Gastroesophageal sphincter (tissue), 4 donors: ENCODE results near the gene GMEB2. TPM values are rescaled to one million over a fixed set of nuclear protein-coding genes. Genes with fewer than 3 reads are reported as not detected.

ENCODE experiments used
- ATAC-seq: fragments of 150-250 bp; one replicate; pipeline ENCODE4 v1.9.1; 2016; ENCODE audit warnings: mild to moderate bottlenecking, moderate library complexity
- H3K27ac ChIP-seq, 4 donors: fragments of 200-600 bp; sonication (generic) in 3 of 4; 1 replicate in 3 of 4; 2 replicates in 1 of 4; pipeline ENCODE4 v1.5.1; 2016 to 2019
- H3K27me3 ChIP-seq: fragments of 200-600 bp; sonication (generic); one replicate; pipeline ENCODE4 v1.5.1; 2019
- H3K36me3 ChIP-seq, 2 donors: fragments of 200-600 bp; sonication (generic); one replicate each; pipeline ENCODE4 v1.5.1; 2019; ENCODE audit warnings: control low read depth in 1 of 2
- H3K4me1 ChIP-seq, 3 donors: fragments of 200-600 bp; sonication (generic); 1 replicate in 2 of 3; 2 replicates in 1 of 3; pipeline ENCODE4 v1.5.1; 2016 to 2019; ENCODE audit warnings: control low read depth in 2 of 3
- H3K4me3 ChIP-seq, 2 donors: fragments of 200-600 bp; sonication (generic); one replicate each; pipeline ENCODE4 v1.5.1; 2019; ENCODE audit warnings: mild to moderate bottlenecking in 1 of 2, moderate library complexity in 1 of 2
- H3K9me3 ChIP-seq, 3 donors: fragments of 200-600 bp; sonication (generic); one replicate each; pipeline ENCODE4 v1.5.1; 2017 to 2019; ENCODE audit warnings: control low read depth in 2 of 3
- CTCF ChIP-seq, 4 experiments: fragments of 200-600 bp in 2 of 4; fragments of 450-650 bp in 2 of 4; sonication (generic) in 1 of 4; IDR thresholded peaks; one replicate each; pipeline ENCODE4 v1.5.1; 2017 to 2019; ENCODE audit warnings: antibody characterized with exemption in 4 of 4, mild to moderate bottlenecking in 2 of 4, moderate library complexity in 2 of 4
- EP300 ChIP-seq: sonication (generic); formaldehyde crosslinking; IDR thresholded peaks from one replicate; pipeline ENCODE4 v1.6.1; 2017; ENCODE audit warnings: antibody characterized with exemption, mild to moderate bottlenecking
- POLR2A ChIP-seq, 2 donors: fragments of 450-650 bp; IDR thresholded peaks; one replicate each; pipeline ENCODE4 v1.6.1; 2017; ENCODE audit warnings: antibody characterized with exemption in 2 of 2, mild to moderate bottlenecking in 2 of 2, moderate library complexity in 1 of 2
- POLR2AphosphoS5 ChIP-seq: sonication (generic); formaldehyde crosslinking; IDR thresholded peaks from one replicate; pipeline ENCODE4 v1.6.1; 2017; ENCODE audit warnings: antibody characterized with exemption
- WGBS, 2 donors: methylation state at CpG; one replicate each; pipeline ENCODE4 v1.1.5; 2018; ENCODE audit warnings: low coverage in 1 of 2; 5-methylcytosine and 5-hydroxymethylcytosine counted together
- total RNA-seq, 4 donors: library from RNA; depleted of rRNA; stranded (reverse); fragments of >200 nt; gene quantifications; one replicate each; pipeline ENCODE4 v1.1.0, GENCODE V29; 2016

GMEB2 gene
- total RNA-seq, 4 donors from 2014 or later, result 9.8 to 16.1 (median 12.1) TPM

GRCh38 chr20:63588641-63589041, 38.3 kb downstream of the GMEB2 start:
- Histone ChIP-seq H3K4me3 (no peak overlapping the region), H3K27ac (no peak overlapping the region), H3K9me3 (no peaks in the 10 kb centered on the region), H3K4me1 (no peaks in the 10 kb centered on the region), H3K27me3 (no peaks in the 10 kb centered on the region), H3K36me3 (peaks cover 0 to 71% of the 10 kb centered on the region in 2 donors)
- no CpG with 5 or more reads among the region's 11 CpGs for WGBS, 2 donors
- ATAC-seq, result no peak
- TF ChIP-seq EP300, result no peak
- TF ChIP-seq POLR2A (IDR thresholded peaks at IDR 0.05), result peak in 1 of 2 donors; percentile 6

- H3K4me1 ChIP-seq, result peaks cover 0 to 6% (median 0%) of the 10 kb centered on the region in 3 donors
- no peaks in the 10 kb centered on the region for H3K27me3 ChIP-seq
- TF ChIP-seq POLR2AphosphoS5 (no peak), CTCF (IDR thresholded peaks at IDR 0.05) (no peak), POLR2A (IDR thresholded peaks at IDR 0.05) (no peak), EP300 (no peak)
- 70% methylated on average over 12 of the region's 19 CpGs; no CpG with 5 or more reads in 1 of the 2 donors for WGBS, 2 donors
- no peak overlapping the region for H3K4me3 ChIP-seq
- H3K36me3 ChIP-seq, result peaks cover 0 to 64% of the 10 kb centered on the region in 2 donors
- ATAC-seq, result no peak
- no peak overlapping the region for H3K27ac ChIP-seq
- H3K9me3 ChIP-seq, result no peaks in the 10 kb centered on the region
Observed at GRCh38 chr20:63587776-63588591, 38.9 kb downstream of the GMEB2 start.

GRCh38 chr20:63587256-63587655, 39.6 kb downstream of the GMEB2 start:
- WGBS, 2 donors, result 88 to 90% methylated on average over 2 to 9 of the region's 12 CpGs
- no peak for ATAC-seq
- no peak for TF ChIP-seq POLR2A (IDR thresholded peaks at IDR 0.05)
- no peak for TF ChIP-seq CTCF (IDR thresholded peaks at IDR 0.05)
- no peak for TF ChIP-seq POLR2AphosphoS5
- TF ChIP-seq EP300, result no peak
- H3K27ac ChIP-seq, result no peak overlapping the region
- no peaks in the 10 kb centered on the region for H3K27me3 ChIP-seq
- peaks cover 0 to 57% of the 10 kb centered on the region in 2 donors for H3K36me3 ChIP-seq
- no peaks in the 10 kb centered on the region for H3K9me3 ChIP-seq
- H3K4me1 ChIP-seq, result peaks cover 0 to 8% (median 0%) of the 10 kb centered on the region in 3 donors
- H3K4me3 ChIP-seq, result no peak overlapping the region

GRCh38 chr20:63586797-63587196, 40.1 kb downstream of the GMEB2 start:
- ATAC-seq, result no peak

More at GRCh38 chr20:63586797-63587196, 40.1 kb downstream of the GMEB2 start:
- 85 to 90% methylated on average over 7 of the region's 17 CpGs for WGBS, 2 donors
- Histone ChIP-seq H3K4me3 (no peak overlapping the region), H3K4me1 (peaks cover 0 to 8% (median 0%) of the 10 kb centered on the region in 3 donors), H3K27ac (no peak overlapping the region), H3K9me3 (no peaks in the 10 kb centered on the region), H3K36me3 (peaks cover 0 to 53% of the 10 kb centered on the region in 2 donors), H3K27me3 (no peaks in the 10 kb centered on the region)
- TF ChIP-seq EP300 (no peak), POLR2A (IDR thresholded peaks at IDR 0.05) (no peak), POLR2AphosphoS5 (no peak), CTCF (IDR thresholded peaks at IDR 0.05) (no peak)
